CD4-positive, alpha-beta T cell (primary cell): ENCODE results near the gene PSMD3. TPM values are rescaled to one million over a fixed set of nuclear protein-coding genes. Genes with fewer than 3 reads are reported as not detected.
A peak's percentile ranks its signal among the peaks of the same experiment; 100 is the strongest.

Experiments
- ATAC-seq: fragments of 200-7000 bp; cut with Tn5 transposase; one replicate; pipeline ENCODE4 v1.10.0; 2022; ENCODE audit warnings: mild to moderate bottlenecking; ENCODE audit not compliant: poor library complexity
- CTCF ChIA-PET: fragments of 350-600 bp; sonication (Branson Sonifier 250); formaldehyde crosslinking; loops from one replicate; lab custom pipeline; 2021; ENCODE audit warnings: antibody characterized with exemption, inconsistent platforms; lab: Charles Lee
- POLR2A ChIA-PET: fragments of 350-600 bp; sonication (Branson Sonifier 250); formaldehyde crosslinking; loops from one replicate; lab custom pipeline; 2021; ENCODE audit warnings: antibody characterized with exemption, inconsistent platforms; lab: Charles Lee
- DNase-seq, 14 experiments: peaks; one replicate each; pipeline ENCODE4 v3.0.0-alpha.2; 2013 to 2020; ENCODE audit warnings: mixed read lengths in 2 of 14
- H3K27ac ChIP-seq, 2 donors: one replicate each; pipeline versions ENCODE4 v1.5.1 to v1.7.0; 2013; ENCODE audit warnings: low read length in 2 of 2, low read depth in 1 of 2, mild to moderate bottlenecking in 1 of 2
- H3K27me3 ChIP-seq, 2 experiments: 1 replicate in 1 of 2; 2 replicates in 1 of 2; pipeline versions ENCODE4 v1.6.1 to v1.7.0; 2013; ENCODE audit warnings: low read length in 2 of 2, control low read depth in 1 of 2, mild to moderate bottlenecking in 1 of 2, moderate library complexity in 1 of 2; ENCODE audit not compliant: insufficient read depth in 2 of 2, control insufficient read depth in 1 of 2
- H3K36me3 ChIP-seq: one replicate; pipeline ENCODE4 v1.6.1; 2013; ENCODE audit warnings: low read length, control low read depth; ENCODE audit not compliant: insufficient read depth
- H3K4me1 ChIP-seq: one replicate; pipeline ENCODE4 v1.6.1; 2013; ENCODE audit warnings: low read length, control low read depth; ENCODE audit not compliant: insufficient read depth
- H3K4me3 ChIP-seq: one replicate; pipeline ENCODE4 v1.5.1; 2013; ENCODE audit warnings: mild to moderate bottlenecking, low read length, moderate library complexity
- H3K9me3 ChIP-seq, 2 experiments: 1 replicate in 1 of 2; 2 replicates in 1 of 2; pipeline versions ENCODE4 v1.6.1 to v1.7.0; 2013; ENCODE audit warnings: low read length in 2 of 2, mild to moderate bottlenecking in 2 of 2, control low read depth in 1 of 2, moderate library complexity in 1 of 2; ENCODE audit not compliant: control insufficient read depth in 1 of 2, insufficient read depth in 1 of 2
- H3K27ac Mint-ChIP-seq: one replicate; pipeline ENCODE4 v1.8.0; 2020; ENCODE audit warnings: mixed read lengths
- H3K27me3 Mint-ChIP-seq: one replicate; pipeline ENCODE4 v1.8.0; 2021; ENCODE audit warnings: mixed read lengths
- H3K36me3 Mint-ChIP-seq: one replicate; pipeline ENCODE4 v1.8.0; 2021; ENCODE audit warnings: low read depth, mixed read lengths
- H3K4me1 Mint-ChIP-seq: one replicate; pipeline ENCODE4 v1.8.0; 2021; ENCODE audit warnings: low read depth, mixed read lengths
- H3K4me3 Mint-ChIP-seq: one replicate; pipeline ENCODE4 v1.8.0; 2020; ENCODE audit warnings: mild to moderate bottlenecking, mixed read lengths
- H3K9me3 Mint-ChIP-seq: one replicate; pipeline ENCODE4 v1.8.0; 2020; ENCODE audit warnings: mixed read lengths
- intact Hi-C, 2 experiments: fragments of 100-400 bp; cut with DNase I in 1 of 2; cut with micrococcal nuclease in 1 of 2; formaldehyde crosslinking; loops; one replicate each; pipeline versions ENCODE4 v1.15.1 to v1.9.0; 2023 to 2025; cut with DNase I, micrococcal nuclease
- total RNA-seq, 174 experiments: library from RNA in 2 of 174; stranded (reverse) in 2 of 174; gene quantifications; one replicate each; pipeline ENCODE4 v1.2.3 and lab custom pipeline; 2021 to 2026
- TF ChIP-seq, protein P1 (sequence below): fragments of 200-600 bp; IDR thresholded peaks from one replicate; pipeline ENCODE4 v1.8.0; 2022; ENCODE audit warnings: antibody characterized with exemption, mild to moderate bottlenecking

Gene PSMD3
- total RNA-seq, 2 experiments from 2014 or later: 66.7 to 71.9 TPM

DNA sequence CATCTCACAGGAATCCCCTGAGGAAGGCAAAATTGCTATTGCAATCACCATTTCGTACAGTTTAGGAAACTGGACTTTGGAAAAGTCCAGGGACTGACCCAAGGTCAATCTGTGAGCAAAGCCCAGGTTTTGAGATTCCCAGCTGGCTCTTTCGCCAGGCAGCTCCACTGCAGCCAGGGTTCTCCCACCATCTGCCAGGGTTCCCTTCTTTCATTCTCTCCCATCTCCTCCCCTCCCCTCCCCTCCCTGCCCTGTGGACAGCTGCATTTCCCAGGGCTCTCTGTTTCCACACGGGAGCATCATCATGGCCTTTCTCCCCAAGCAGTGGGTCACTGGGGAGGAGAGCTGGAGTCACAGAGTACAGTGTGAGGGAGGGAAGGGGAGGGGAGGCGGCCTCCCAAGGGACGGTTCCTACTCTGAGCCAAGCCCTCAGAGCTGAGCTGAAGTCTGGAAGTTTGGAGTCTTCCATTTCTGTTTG lies 29.7 kb upstream of the PSMD3 start:
- H3K9me3 ChIP-seq: no peaks in the 10 kb centered on the region
- H3K27me3 ChIP-seq: no peaks in the 10 kb centered on the region
- TF ChIP-seq, protein P1, sequence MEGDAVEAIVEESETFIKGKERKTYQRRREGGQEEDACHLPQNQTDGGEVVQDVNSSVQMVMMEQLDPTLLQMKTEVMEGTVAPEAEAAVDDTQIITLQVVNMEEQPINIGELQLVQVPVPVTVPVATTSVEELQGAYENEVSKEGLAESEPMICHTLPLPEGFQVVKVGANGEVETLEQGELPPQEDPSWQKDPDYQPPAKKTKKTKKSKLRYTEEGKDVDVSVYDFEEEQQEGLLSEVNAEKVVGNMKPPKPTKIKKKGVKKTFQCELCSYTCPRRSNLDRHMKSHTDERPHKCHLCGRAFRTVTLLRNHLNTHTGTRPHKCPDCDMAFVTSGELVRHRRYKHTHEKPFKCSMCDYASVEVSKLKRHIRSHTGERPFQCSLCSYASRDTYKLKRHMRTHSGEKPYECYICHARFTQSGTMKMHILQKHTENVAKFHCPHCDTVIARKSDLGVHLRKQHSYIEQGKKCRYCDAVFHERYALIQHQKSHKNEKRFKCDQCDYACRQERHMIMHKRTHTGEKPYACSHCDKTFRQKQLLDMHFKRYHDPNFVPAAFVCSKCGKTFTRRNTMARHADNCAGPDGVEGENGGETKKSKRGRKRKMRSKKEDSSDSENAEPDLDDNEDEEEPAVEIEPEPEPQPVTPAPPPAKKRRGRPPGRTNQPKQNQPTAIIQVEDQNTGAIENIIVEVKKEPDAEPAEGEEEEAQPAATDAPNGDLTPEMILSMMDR: no peak
- ChIA-PET POLR2A (no interaction called here), CTCF (interaction anchor here (2.3 kb wide), 1 partner anchor 30 kb away, joined by 6 read pairs; the partner anchor contains the start of gene PSMD3)
- no peak for ATAC-seq
- no peak for DNase-seq
- peaks cover 20% of the 10 kb centered on the region for H3K4me1 ChIP-seq
- H3K27ac ChIP-seq: no peak overlapping the region
- intact Hi-C loops: loop anchor here in 1 of 2 experiments (10.0 kb wide), 1 partner anchor 316 kb away; the partner anchor contains the start of gene STARD3
- Mint-ChIP-seq H3K27ac (no peak overlapping the region), H3K9me3 (no peaks in the 10 kb centered on the region), H3K27me3 (no peaks in the 10 kb centered on the region), H3K4me1 (peaks cover 31% of the 10 kb centered on the region), H3K36me3 (no peaks in the 10 kb centered on the region), H3K4me3 (no peak overlapping the region)
- no peaks in the 10 kb centered on the region for H3K36me3 ChIP-seq
- no peak overlapping the region for H3K4me3 ChIP-seq

DNA sequence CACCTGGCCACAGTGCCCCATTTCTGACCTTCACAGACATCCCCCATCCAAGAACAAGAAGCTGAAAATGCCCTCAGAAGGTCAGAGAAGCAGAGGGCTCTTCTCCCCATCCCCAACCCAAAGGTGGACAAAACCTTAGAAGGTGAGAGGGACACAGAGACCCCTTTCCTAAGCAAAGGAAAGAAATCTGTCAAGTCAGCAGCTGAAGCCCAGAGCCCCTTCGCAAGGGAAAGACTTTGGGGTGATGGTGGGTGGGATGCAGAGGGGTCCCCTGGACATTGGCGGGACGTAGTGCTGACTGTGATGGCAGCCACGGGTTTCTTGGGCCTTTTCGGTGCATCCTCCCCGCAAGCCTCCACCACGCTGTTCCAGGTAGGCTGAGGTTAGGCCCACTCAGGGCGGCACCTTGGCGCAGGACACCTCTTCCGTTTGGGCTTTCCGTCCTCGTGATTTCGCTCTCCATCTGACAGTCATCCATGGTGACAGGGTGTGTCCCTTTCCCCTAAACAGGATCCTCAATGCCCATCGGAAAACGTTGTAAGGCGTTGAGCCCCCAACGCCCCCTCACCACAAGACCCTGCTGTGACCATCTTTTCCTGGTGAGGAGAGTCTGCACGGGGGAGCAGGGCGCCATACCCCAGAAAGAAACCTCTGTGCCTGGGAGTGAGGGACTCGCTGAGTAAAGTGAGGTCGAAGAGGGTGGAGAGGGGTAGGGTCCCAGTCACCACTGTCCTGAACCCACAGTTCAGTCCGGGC lies 28.5 kb upstream of the PSMD3 start:
- peak in 2 of 14 experiments; percentile 10 to 32 for DNase-seq
- CTCF ChIA-PET: interaction anchor here (2.3 to 2.9 kb wide), 2 partner anchors 28 kb away, joined by 6 to 22 read pairs; partner anchors contain the start of gene PSMD3

More for the DNA sequence above, 28.5 kb upstream of the PSMD3 start:
- H3K27ac ChIP-seq: no peak overlapping the region
- Mint-ChIP-seq H3K9me3 (no peaks in the 10 kb centered on the region), H3K36me3 (no peaks in the 10 kb centered on the region), H3K27me3 (no peaks in the 10 kb centered on the region), H3K4me1 (peaks cover 31% of the 10 kb centered on the region), H3K4me3 (peak overlapping the region; percentile 68), H3K27ac (peak overlapping the region; percentile 24)
- H3K4me1 ChIP-seq: peaks cover 20% of the 10 kb centered on the region
- peak overlapping the region; percentile 49 for H3K4me3 ChIP-seq
- H3K27me3 ChIP-seq: no peaks in the 10 kb centered on the region
- H3K36me3 ChIP-seq: no peaks in the 10 kb centered on the region
- POLR2A ChIA-PET: interaction anchor here (1.0 to 3.6 kb wide), 4 partner anchors 25 to 222 kb away, joined by 3 to 46 read pairs (median 5); partner anchors contain the start of genes LRRC3C, MIEN1, ORMDL3 and PSMD3
- ATAC-seq: peak; percentile 1
- H3K9me3 ChIP-seq: no peaks in the 10 kb centered on the region
- TF ChIP-seq, protein P1: no peak
- intact Hi-C loops: loop anchor here in 1 of 2 experiments (10.0 kb wide), 1 partner anchor 317 kb away; the partner anchor contains the start of gene STARD3
